Suprapubic skin (tissue), 3 donors: ENCODE data around the gene KIAA1328.

Experiments
- EP300 ChIP-seq: sonication (generic); formaldehyde crosslinking; IDR thresholded peaks from one replicate; pipeline ENCODE4 v1.6.1; 2017; ENCODE audit warnings: antibody characterized with exemption
- POLR2A ChIP-seq, 2 donors: fragments of 450-650 bp; IDR thresholded peaks; one replicate each; pipeline ENCODE4 v1.6.1; 2017; ENCODE audit warnings: antibody characterized with exemption in 2 of 2, mild to moderate bottlenecking in 2 of 2, moderate library complexity in 2 of 2
- TF ChIP-seq, protein P1 (sequence below), 2 donors: fragments of 200-600 bp in 1 of 2; fragments of 450-650 bp in 1 of 2; sonication (generic) in 1 of 2; IDR thresholded peaks; one replicate each; pipeline ENCODE4 v1.5.1; 2016 to 2019; ENCODE audit warnings: antibody characterized with exemption in 2 of 2, mild to moderate bottlenecking in 1 of 2, moderate library complexity in 1 of 2

DNA sequence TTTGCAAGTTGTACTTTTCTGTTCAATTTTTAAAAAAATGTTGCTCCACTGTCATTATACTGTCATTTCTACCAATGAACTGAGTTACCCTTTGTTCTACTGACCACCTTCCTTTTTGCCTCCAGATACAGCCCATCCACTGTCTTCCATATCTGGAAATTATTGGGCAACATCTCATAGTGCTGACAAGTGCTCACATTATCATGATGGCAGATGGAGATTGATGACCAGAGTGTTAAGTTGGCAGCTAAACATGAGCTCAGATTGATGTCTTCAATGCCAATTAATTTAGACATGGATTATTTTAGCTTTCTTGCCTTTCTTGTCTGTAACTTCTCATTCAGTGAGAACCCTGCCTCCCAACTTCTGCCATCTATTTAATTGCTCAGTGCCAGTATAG lies 76.6 kb downstream of the KIAA1328 start:
- TF ChIP-seq, protein P1, sequence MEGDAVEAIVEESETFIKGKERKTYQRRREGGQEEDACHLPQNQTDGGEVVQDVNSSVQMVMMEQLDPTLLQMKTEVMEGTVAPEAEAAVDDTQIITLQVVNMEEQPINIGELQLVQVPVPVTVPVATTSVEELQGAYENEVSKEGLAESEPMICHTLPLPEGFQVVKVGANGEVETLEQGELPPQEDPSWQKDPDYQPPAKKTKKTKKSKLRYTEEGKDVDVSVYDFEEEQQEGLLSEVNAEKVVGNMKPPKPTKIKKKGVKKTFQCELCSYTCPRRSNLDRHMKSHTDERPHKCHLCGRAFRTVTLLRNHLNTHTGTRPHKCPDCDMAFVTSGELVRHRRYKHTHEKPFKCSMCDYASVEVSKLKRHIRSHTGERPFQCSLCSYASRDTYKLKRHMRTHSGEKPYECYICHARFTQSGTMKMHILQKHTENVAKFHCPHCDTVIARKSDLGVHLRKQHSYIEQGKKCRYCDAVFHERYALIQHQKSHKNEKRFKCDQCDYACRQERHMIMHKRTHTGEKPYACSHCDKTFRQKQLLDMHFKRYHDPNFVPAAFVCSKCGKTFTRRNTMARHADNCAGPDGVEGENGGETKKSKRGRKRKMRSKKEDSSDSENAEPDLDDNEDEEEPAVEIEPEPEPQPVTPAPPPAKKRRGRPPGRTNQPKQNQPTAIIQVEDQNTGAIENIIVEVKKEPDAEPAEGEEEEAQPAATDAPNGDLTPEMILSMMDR (IDR thresholded peaks at IDR 0.05): no peak
- no peak for TF ChIP-seq POLR2A (IDR thresholded peaks at IDR 0.05)
- no peak for TF ChIP-seq EP300
